Measurements from ENCODE around the gene C2orf68.
"Not testable (repeated sequence)": the region's sequence is repeated elsewhere in the genome, so short reads cannot be mapped to it uniquely, and the experiment has no call there.

Gene C2orf68

GRCh38 chr2:85582492-85582891, 29.4 kb downstream of the C2orf68 start:
- DNase-seq (ENCODE audit: low read depth in 2 of 2): no peak

- no peak for DNase-seq (ENCODE audit: low read depth in 2 of 2)
Observed at GRCh38 chr2:85580206-85580605, 31.7 kb downstream of the C2orf68 start.

DNA sequence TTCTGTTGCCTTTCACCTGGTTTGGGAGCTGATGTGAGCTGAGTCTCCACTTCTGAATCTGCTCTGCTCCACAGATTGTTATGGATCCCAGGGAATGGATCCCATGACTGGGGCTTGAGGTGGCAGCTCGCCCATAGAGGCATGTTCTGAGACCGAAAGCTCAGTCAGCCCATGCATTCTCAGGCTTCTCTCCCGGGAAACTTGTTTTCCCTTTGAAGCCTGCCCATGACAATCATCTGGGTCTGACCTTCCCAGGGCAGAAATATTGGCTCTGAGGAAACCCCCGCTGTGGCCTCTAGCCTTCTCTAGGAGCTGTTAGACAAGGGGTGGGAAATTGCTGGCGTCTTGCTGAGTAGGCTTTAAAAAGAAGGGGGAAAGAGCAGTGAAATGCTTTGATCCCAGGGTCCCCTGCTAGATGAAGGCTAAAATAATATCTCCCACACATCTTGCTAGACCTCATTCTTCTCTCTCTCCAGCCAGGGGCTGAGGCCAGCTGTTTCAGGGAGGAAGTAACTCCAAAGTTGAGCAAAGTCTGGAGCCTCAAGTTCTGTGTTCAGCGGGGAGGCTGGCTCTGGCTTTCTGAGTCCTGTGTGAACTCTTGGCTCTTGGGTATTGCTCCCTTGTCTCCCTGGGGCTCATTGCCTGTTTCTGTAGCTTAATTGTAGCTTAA, 32.5 kb downstream of the C2orf68 start:
- DNase-seq (ENCODE audit: low read depth in 2 of 2): no peak

DNA sequence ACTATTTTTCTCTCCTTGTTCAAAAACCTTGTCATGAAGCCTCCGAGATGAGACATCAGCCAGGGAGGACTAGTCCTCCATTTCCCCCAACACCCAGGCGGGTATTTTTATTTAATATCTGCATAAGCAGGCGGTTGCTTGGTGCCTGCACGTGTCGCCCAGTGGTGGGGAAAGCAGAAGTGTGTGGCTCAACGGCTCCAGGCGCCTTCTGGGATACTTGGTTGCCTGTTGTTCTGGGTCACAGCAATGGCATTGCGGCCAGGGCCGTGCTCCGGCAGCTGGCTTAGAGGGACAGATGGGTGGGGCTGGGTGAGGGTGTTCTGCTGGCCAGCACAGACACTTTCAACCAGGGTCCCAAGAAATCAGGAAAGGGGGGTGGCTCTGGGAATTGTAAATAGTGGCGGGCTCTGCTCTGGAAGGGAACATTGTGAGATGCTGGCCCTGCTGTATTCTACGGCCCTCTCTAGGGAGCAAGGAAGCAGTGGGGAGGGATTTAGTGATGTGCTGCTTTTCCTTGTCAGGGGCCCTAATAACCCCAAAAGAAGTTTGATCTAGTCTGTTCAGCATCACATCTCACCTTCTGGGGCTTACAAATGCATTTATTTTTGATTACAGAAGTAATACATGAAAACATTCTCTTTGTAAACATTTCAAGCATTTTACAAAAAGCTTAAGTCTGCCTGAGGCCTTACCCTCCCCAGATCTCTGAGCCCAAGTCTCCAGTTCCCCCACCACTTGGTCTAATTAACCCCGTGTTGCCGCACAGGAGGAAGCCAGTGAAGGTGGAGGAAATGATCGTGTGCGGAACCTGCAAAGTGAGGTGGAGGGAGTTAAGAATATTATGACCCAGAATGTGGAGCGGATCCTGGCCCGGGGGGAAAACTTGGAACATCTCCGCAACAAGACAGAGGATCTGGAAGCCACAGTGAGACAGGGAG, 33.4 kb downstream of the C2orf68 start:
- DNase-seq (ENCODE audit: low read depth in 2 of 2): no peak

DNA sequence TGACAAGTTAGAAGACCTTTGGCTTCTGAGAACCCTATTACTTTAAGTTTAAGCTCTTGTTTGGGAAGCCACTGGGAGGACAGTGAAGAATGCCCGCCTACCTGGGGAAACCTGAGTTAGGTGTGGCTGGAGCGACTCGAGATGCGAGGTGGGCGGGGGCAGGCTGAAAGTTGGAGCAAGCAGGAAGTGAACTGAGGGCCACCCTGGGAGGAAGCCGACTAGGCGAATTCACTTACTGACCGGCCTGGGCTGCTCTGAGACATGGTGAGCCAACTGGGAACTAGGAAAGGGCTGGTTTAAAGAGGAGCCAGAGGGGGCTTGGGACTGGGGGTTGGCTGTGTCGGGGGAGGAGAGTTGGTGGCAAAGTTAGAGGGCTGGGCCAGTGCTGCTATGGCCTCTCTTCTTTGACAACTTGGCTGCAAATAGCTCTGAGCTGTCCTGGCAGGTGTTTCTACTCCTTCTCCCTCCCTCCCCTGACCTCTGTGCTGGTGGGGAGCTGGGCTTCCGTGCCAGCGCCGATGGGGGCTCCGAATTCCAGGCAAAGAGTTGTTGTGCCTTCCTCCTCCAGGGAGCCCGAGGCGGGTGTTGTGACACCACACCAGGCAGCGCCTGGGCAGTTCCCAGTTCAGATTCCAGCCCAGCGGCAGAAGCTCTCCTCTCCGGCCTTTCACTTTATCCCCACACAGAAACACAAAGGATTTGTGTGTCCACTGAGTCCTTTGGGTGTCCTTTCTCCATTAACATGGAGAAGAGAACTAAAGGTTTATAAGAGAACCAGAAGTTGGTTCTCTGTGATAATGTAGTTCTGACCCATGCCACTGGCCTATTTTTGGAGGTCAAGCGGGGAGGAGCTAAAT, 34.3 kb downstream of the C2orf68 start, which contains the start of gene VAMP8:
VAMP8 (plus strand) TSS at position 201 of the 857 bp plus-strand sequence; CDS start at position 262, 61 bp downstream.
- peak; percentile 47 to 48 for DNase-seq (ENCODE audit: low read depth in 2 of 2)

- no peak for DNase-seq (ENCODE audit: low read depth in 2 of 2)
Observed at GRCh38 chr2:85577063-85577385, 34.8 kb downstream of the C2orf68 start.

DNA sequence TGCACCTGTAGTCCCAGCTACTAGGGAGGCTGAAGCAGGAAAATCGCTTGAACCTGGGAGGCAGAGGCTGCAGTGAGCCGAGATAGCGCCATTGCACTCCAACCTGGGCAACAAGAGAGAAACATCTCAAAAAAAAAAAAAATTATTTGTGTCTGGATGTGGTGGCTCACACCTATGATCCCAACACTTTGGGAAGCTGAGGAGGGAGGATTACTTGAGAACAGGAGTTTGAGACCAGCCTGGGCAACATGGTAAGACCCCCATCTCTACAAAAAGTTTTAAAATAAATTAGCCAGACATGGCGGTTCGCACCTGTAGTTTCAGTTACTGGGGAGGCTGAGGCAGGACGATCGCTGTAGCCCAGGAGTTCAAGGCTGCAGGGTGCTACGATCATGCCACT, 36.1 kb downstream of the C2orf68 start:
- DNase-seq (ENCODE audit: low read depth in 2 of 2): no peak

DNA sequence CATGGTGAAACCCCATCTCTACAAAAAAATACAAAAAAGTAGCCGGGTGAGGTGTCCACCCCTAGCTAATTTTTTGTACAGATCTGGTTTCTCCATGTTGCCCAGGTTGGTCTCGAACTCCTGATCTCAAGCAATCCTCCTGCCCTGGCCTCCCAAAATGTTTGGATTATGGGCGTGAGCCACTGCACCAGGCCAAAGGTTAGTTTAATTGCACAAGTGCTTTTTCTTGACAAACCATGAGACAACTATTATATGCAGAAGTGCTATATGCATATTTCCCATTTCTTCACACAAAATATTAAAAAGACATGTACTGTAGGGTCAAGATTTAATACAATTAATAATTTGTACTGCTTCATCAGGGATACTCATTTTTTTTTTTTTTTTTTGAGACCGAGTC, 45.6 kb downstream of the C2orf68 start:
- DNase-seq (ENCODE audit: low read depth in 2 of 2): no peak

DNA sequence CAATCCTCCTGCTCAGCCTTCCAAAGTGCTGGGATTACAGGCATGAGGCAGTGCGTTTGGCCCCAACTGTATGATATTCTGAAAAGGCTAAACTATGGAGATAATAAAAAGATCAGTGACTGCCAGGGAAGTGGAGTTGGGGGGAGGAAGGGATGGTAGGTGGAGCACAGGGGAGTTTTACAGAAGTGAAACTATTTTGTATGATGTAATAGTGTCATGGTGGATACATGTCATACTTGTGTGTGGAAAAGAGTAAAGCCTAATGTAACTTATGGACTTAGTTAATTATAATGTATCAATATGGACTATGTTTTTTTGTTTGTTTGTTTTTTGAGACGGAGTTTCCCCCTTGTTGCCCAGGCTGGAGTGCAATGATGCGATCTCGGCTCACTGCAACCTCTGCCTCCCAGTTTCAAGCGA, 47.7 kb downstream of the C2orf68 start:
- no peak for DNase-seq (ENCODE audit: low read depth in 2 of 2)

DNA sequence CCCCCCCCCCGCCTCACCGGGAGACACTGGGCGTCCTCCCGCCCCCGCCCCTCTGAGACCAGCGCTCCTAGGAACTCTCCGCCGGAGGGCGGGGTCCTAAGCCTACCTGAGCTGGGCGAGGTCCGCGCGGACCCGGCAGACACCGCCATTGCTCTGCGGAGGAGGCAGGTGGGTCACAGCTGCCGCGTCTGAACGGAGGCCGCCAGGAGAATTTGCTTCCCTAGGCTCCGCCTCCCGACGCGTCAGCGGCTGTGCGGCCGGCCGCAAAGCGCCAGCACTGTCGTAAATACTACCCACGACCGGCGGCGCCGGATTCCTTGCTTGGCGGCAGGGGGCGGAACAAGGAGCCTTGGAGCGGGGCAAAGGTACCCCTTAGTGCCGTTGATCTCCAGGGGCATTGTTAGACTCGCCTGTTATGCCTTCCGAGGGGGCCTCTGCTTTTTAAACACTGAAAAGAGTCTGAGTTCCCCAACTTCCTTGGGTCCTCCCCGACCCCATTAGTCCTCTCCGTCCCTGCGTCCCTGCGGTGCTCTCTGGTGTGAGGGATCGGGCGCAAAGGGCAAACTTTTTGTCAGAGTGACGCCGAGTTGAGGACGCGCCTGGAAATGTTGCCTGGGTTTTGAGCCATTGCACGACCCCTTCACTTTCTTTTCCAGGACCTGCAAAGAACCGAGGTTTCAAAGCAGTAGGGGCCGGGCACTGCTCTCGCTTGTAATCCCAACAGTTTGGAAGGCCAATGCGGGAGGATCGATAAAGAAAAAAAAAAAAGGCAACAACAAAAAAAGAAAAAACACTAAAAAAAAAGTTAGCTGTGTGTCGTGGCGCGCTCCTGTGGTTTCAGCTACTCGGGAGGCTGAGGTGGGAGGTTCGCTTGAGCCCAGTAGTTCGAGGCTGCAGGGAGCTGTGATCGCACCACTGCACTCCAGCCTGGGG, 50.3 kb downstream of the C2orf68 start, which contains the start of gene GGCX:
GGCX (minus strand) TSS at position 214 of the 933 bp plus-strand sequence; CDS start at position 149, 65 bp downstream.
- peak; percentile 92 to 94 for DNase-seq (ENCODE audit: low read depth in 2 of 2)

DNA sequence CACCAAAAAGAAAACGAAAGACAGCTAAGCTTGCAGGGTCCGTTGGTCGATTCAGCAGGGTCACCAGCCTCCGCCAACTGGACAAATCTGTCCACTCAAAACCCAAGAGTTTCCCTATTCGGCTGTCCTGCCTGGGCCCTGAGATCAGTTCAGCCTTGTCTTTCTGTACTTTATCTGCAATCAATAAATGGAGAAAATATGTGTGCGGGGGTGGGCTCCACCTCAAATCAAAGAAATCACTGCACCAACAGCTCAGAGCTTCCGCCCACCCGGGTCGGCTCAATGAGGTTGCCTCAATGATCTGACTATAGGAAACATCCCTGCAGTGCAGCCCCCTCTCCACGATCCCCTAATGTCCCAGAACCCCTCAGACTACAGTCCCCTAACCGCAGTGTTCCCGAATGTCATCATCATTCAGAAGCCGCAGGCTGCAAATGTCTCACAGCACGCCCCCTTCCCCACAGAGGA, 51.0 kb downstream of the C2orf68 start:
- DNase-seq (ENCODE audit: low read depth in 2 of 2): no peak

DNA sequence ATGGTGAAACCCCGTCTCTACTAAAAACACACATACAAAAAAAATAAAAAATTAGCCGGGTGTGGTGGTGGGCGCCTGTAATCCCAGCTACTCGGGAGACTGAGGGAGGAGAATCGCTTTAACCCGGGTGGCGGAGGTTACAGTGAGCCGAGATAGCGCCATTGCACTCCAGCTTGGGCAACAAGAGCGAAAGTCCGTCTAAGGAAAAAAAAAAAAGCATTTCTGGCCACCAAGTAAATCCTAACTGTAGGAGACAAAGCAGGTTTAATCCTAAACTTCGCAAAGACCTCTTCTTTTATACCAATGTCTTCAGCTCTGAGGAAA, 51.5 kb downstream of the C2orf68 start:
- not testable (repeated sequence) for DNase-seq (ENCODE audit: low read depth in 2 of 2)

DNA sequence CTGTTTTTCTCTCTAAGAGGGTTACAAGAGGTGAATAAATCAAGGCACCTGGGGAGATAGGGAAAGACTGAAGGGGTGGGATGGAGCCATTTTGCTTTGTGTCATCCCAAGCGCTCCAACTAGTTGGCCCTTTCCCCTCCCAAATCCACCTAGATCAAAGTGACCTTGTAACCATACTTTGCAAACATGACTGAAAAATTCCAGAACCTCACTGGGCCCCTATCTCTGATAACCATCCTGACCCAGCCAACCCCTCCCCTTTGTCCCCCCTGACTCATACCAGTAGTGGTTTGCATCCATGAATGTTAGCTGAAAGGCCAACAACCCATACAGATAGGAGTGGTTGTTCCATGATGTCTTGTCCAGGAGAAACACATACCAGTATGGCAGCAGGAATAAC, 53.7 kb downstream of the C2orf68 start:
- no peak for DNase-seq (ENCODE audit: low read depth in 2 of 2)

DNA sequence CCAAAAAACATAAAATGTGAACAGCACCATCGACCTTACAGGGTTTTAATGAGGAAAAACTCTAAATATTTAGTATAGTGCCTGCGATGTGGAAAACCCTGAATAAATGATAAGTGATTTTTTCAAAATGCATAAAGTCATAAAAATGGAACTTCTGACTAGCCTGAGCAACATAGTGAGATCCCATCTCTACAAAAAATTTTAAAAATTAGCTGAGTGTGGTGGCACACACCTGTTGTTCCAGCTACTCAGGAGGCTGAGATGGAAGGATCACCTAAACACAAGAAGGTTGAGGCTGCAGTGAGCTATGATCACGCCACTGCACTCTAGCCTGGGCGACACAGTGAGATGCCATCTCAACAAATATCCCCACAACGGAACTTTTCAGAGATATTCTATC, 54.7 kb downstream of the C2orf68 start:
- DNase-seq (ENCODE audit: low read depth in 2 of 2): no peak
